HCT116 (cell line): ENCODE measurements around the gene MED27.

Experiments
- EZH2 ChIP-seq: fragments of 200-600 bp; sonication (generic); IDR thresholded peaks from 2 replicates; pipeline ENCODE4 v1.6.1; 2017; ENCODE audit warnings: antibody characterized with exemption, mixed run types
- EZH2phosphoT487 ChIP-seq: fragments of 200-600 bp; IDR thresholded peaks from 2 replicates; pipeline ENCODE4 v1.6.1; 2018; ENCODE audit warnings: antibody characterized with exemption, borderline replicate concordance
- FOSL1 ChIP-seq: IDR thresholded peaks from 2 replicates; pipeline ENCODE4 v1.6.1; 2012; ENCODE audit warnings: low read depth
- JUND ChIP-seq: IDR thresholded peaks from 2 replicates; pipeline ENCODE4 v1.6.1; 2012
- MAX ChIP-seq: IDR thresholded peaks from 2 replicates; pipeline ENCODE4 v1.6.1; 2012
- POLR2A ChIP-seq: IDR thresholded peaks from 2 replicates; pipeline ENCODE4 v1.7.0; 2011; ENCODE audit warnings: borderline replicate concordance; ENCODE audit not compliant: insufficient read depth, insufficient read length; ENCODE audit errors: extremely low read depth
- POLR2AphosphoS5 ChIP-seq: IDR thresholded peaks from 2 replicates; pipeline ENCODE4 v1.6.1; 2011; ENCODE audit warnings: mild to moderate bottlenecking, low read depth, low read length, moderate library complexity
- RAD21 ChIP-seq: IDR thresholded peaks from 2 replicates; pipeline ENCODE4 v1.6.1; 2012; ENCODE audit warnings: low read depth, mild to moderate bottlenecking
- SIN3A ChIP-seq: IDR thresholded peaks from 2 replicates; pipeline ENCODE4 v1.6.1; 2012; ENCODE audit warnings: low read depth
- YY1 ChIP-seq: IDR thresholded peaks from 2 replicates; pipeline ENCODE4 v1.6.1; 2011; ENCODE audit warnings: low read length, low read depth, moderate library complexity, mild to moderate bottlenecking; ENCODE audit not compliant: insufficient replicate concordance; ENCODE audit errors: extremely low read depth
- ZNF274 ChIP-seq: fragments of 200-500 bp; sonication (Bioruptor generic); IDR thresholded peaks from 2 replicates; pipeline ENCODE4 v1.6.1; 2014; ENCODE audit warnings: mild to moderate bottlenecking, low read depth, low read length, inconsistent platforms
- TF ChIP-seq, protein P1 (sequence below), 3 experiments: fragments of 200-600 bp in 1 of 3; sonication (generic) in 1 of 3; IDR thresholded peaks in 2 of 3; conservative IDR thresholded peaks in 1 of 3; 2 replicates each; pipeline ENCODE4 v1.5.1; 2012 to 2017; ENCODE audit warnings: low read depth in 2 of 3, low read length in 2 of 3, antibody characterized with exemption in 1 of 3, borderline replicate concordance in 1 of 3, control low read depth in 1 of 3, mild to moderate bottlenecking in 1 of 3, mixed read lengths in 1 of 3, mixed run types in 1 of 3, moderate library complexity in 1 of 3; ENCODE audit not compliant: insufficient read depth in 1 of 3
- TF ChIP-seq, protein P2 (sequence below): IDR thresholded peaks from 2 replicates; pipeline ENCODE4 v1.6.1; 2012; ENCODE audit warnings: low read depth
- TF ChIP-seq, protein P3 (sequence below): IDR thresholded peaks from 2 replicates; pipeline ENCODE4 v1.6.1; 2012

- TF ChIP-seq, protein P1, sequence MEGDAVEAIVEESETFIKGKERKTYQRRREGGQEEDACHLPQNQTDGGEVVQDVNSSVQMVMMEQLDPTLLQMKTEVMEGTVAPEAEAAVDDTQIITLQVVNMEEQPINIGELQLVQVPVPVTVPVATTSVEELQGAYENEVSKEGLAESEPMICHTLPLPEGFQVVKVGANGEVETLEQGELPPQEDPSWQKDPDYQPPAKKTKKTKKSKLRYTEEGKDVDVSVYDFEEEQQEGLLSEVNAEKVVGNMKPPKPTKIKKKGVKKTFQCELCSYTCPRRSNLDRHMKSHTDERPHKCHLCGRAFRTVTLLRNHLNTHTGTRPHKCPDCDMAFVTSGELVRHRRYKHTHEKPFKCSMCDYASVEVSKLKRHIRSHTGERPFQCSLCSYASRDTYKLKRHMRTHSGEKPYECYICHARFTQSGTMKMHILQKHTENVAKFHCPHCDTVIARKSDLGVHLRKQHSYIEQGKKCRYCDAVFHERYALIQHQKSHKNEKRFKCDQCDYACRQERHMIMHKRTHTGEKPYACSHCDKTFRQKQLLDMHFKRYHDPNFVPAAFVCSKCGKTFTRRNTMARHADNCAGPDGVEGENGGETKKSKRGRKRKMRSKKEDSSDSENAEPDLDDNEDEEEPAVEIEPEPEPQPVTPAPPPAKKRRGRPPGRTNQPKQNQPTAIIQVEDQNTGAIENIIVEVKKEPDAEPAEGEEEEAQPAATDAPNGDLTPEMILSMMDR (IDR thresholded peaks at IDR 0.05 in 2 of 3, conservative IDR thresholded peaks at IDR 0.05 in 1 of 3; ENCODE audit: borderline replicate concordance in 1 of 3, insufficient read depth in 1 of 3, low read depth in 2 of 3, low read length in 2 of 3): no peak
- TF ChIP-seq MAX: no peak
- no peak for TF ChIP-seq RAD21
- no peak for TF ChIP-seq POLR2A
- TF ChIP-seq, protein P2, sequence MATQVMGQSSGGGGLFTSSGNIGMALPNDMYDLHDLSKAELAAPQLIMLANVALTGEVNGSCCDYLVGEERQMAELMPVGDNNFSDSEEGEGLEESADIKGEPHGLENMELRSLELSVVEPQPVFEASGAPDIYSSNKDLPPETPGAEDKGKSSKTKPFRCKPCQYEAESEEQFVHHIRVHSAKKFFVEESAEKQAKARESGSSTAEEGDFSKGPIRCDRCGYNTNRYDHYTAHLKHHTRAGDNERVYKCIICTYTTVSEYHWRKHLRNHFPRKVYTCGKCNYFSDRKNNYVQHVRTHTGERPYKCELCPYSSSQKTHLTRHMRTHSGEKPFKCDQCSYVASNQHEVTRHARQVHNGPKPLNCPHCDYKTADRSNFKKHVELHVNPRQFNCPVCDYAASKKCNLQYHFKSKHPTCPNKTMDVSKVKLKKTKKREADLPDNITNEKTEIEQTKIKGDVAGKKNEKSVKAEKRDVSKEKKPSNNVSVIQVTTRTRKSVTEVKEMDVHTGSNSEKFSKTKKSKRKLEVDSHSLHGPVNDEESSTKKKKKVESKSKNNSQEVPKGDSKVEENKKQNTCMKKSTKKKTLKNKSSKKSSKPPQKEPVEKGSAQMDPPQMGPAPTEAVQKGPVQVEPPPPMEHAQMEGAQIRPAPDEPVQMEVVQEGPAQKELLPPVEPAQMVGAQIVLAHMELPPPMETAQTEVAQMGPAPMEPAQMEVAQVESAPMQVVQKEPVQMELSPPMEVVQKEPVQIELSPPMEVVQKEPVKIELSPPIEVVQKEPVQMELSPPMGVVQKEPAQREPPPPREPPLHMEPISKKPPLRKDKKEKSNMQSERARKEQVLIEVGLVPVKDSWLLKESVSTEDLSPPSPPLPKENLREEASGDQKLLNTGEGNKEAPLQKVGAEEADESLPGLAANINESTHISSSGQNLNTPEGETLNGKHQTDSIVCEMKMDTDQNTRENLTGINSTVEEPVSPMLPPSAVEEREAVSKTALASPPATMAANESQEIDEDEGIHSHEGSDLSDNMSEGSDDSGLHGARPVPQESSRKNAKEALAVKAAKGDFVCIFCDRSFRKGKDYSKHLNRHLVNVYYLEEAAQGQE: no peak
- no peak for TF ChIP-seq EZH2phosphoT487
- TF ChIP-seq ZNF274: no peak
- no peak for TF ChIP-seq POLR2AphosphoS5
- no peak for TF ChIP-seq EZH2
- TF ChIP-seq, protein P3, sequence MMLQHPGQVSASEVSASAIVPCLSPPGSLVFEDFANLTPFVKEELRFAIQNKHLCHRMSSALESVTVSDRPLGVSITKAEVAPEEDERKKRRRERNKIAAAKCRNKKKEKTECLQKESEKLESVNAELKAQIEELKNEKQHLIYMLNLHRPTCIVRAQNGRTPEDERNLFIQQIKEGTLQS: no peak
- no peak for TF ChIP-seq JUND
- no peak for TF ChIP-seq YY1
- TF ChIP-seq SIN3A: no peak
- TF ChIP-seq FOSL1: no peak
Measured at GRCh38 chr9:131912671-131913070, 167.0 kb downstream of the MED27 start.
